ENCODE results near the gene GALNT7.

The GALNT7 gene

GRCh38 chr4:173280998-173281397 lies 112.4 kb downstream of the GALNT7 start:
- TF ChIP-seq CTCF (IDR thresholded peaks at IDR 0.05; ENCODE audit: low read depth, low read length) = no peak
- no peak for DNase-seq (ENCODE audit: low read depth in 2 of 2)

GRCh38 chr4:173281406-173282255 lies 113.0 kb downstream of the GALNT7 start:
- no peak for TF ChIP-seq CTCF (IDR thresholded peaks at IDR 0.05; ENCODE audit: low read depth, low read length)
- no peak overlapping the region for H3K4me3 ChIP-seq (replicated peaks in 1 of 2; ENCODE audit: low read depth in 2 of 2, low read length in 2 of 2)
- no peak for DNase-seq (ENCODE audit: low read depth in 2 of 2)

More at GRCh38 chr4:173280998-173281397, 112.4 kb downstream of the GALNT7 start:
- H3K4me3 ChIP-seq (replicated peaks in 1 of 2; ENCODE audit: low read depth in 2 of 2, low read length in 2 of 2) = no peak overlapping the region

GRCh38 chr4:173282256-173282562 lies 113.6 kb downstream of the GALNT7 start:
- TF ChIP-seq CTCF (IDR thresholded peaks at IDR 0.05; ENCODE audit: low read depth, low read length) = no peak
- DNase-seq (ENCODE audit: low read depth in 2 of 2) = no peak
- H3K4me3 ChIP-seq (replicated peaks in 1 of 2; ENCODE audit: low read depth in 2 of 2, low read length in 2 of 2) = no peak overlapping the region

GRCh38 chr4:173282626-173283025 lies 114.0 kb downstream of the GALNT7 start:
- no peak for TF ChIP-seq CTCF (IDR thresholded peaks at IDR 0.05; ENCODE audit: low read depth, low read length)
- no peak for DNase-seq (ENCODE audit: low read depth in 2 of 2)
- no peak overlapping the region for H3K4me3 ChIP-seq (replicated peaks in 1 of 2; ENCODE audit: low read depth in 2 of 2, low read length in 2 of 2)

GRCh38 chr4:173284463-173284862 lies 115.9 kb downstream of the GALNT7 start:
- no peak for TF ChIP-seq CTCF (IDR thresholded peaks at IDR 0.05; ENCODE audit: low read depth, low read length)
- DNase-seq (ENCODE audit: low read depth in 2 of 2) = no peak
- no peak overlapping the region for H3K4me3 ChIP-seq (replicated peaks in 1 of 2; ENCODE audit: low read depth in 2 of 2, low read length in 2 of 2)

- no peak for TF ChIP-seq CTCF (IDR thresholded peaks at IDR 0.05; ENCODE audit: low read depth, low read length)
- no peak overlapping the region for H3K4me3 ChIP-seq (replicated peaks in 1 of 2; ENCODE audit: low read depth in 2 of 2, low read length in 2 of 2)
Measured at GRCh38 chr4:173287486-173287885, 118.9 kb downstream of the GALNT7 start.

GRCh38 chr4:173288296-173288695 lies 119.7 kb downstream of the GALNT7 start:
- DNase-seq (ENCODE audit: low read depth in 2 of 2) = peak; percentile 81 to 85
- no peak overlapping the region for H3K4me3 ChIP-seq (replicated peaks in 1 of 2; ENCODE audit: low read depth in 2 of 2, low read length in 2 of 2)
- TF ChIP-seq CTCF (IDR thresholded peaks at IDR 0.05; ENCODE audit: low read depth, low read length) = peak; percentile 64

More at GRCh38 chr4:173287486-173287885, 118.9 kb downstream of the GALNT7 start:
- no peak for DNase-seq (ENCODE audit: low read depth in 2 of 2)

All from cardiac fibroblast (primary cell).